Stimulated activated CD4-positive, alpha-beta T cell treated with anti-CD3 and anti-CD28 coated beads, TNF-alpha, amount 100 ng/mL, for 1 hour (primary cell): ENCODE data around the gene COX7C.

ENCODE experiments used
- DNase-seq, 3 donors: peaks; one replicate each; pipeline ENCODE4 v3.0.0-alpha.2; 2020; ENCODE audit warnings: low read depth in 3 of 3, low spot score in 1 of 3

The COX7C gene

GRCh38 chr5:86664173-86664572 lies 46.4 kb downstream of the COX7C start:
- DNase-seq, result no peak

DNA sequence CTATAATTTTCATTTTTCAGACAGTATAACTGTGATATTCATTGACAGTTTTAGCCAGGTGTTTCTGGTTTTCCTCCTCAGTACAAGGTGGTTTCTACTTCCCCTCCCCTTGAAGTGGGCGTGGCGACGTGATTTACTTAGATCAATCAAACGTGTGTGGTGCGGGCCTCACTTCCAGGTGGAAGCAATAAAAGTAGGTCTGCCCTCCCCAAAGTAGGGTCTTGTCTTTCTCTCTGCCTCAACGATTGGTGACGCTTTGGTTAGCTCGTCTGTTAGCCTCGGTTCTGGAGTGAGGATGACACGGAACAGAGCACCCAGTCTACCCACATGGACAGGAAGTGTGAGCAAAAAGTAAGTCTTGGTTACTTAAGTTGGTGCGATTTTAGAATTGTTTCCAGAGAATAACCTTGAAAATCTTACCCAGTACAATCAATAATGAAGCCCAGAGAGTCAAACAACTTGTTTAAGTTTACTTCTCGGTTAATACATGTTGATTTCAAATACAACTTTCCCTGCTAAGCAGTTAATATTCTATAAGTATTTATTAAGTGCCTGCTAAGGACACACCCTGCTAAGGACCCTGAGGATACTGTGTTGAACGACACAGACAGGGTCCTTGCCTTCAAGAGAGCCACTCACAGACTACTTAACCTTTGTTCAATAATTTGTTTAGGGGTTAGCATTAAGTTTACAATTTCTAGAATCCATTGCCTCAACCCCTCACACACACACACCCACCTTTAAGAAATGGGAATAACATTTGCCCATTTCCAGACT lies 48.4 kb downstream of the COX7C start:
- no peak for DNase-seq

DNA sequence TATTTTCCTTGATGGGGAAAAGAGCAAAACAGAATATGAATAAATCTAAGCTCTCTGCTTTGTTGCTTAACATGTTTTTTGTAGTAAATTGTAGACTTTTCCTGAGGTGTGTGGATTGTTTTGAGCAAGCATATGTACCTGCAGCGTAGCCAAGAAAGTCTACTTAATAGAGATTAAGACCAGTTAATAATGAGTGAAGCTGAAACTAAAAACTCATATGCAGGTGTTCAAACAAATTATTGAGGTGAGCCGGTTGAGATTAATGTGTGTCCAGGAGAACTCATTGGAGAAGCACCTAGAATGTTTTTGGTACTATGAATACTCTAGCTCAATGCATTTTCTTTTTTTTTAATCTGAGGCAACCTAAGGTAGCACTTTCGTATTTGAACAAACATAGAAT lies 49.2 kb downstream of the COX7C start:
- DNase-seq, result no peak
